HEK293T (cell line): ENCODE measurements around the gene RPL15.

Experiments
- ARNT ChIP-seq: fragments of 450-650 bp; IDR thresholded peaks from 2 replicates; pipeline ENCODE4 v1.6.1; 2017; ENCODE audit warnings: mild to moderate bottlenecking
- BHLHE40 ChIP-seq: fragments of 450-650 bp; IDR thresholded peaks from 2 replicates; pipeline ENCODE4 v1.6.1; 2016; ENCODE audit warnings: mild to moderate bottlenecking, moderate library complexity, borderline replicate concordance
- FOXA1 ChIP-seq: fragments of 450-650 bp; IDR thresholded peaks from 2 replicates; pipeline ENCODE4 v1.6.1; 2016; ENCODE audit warnings: mild to moderate bottlenecking
- FOXK2 ChIP-seq: fragments of 450-650 bp; IDR thresholded peaks from 2 replicates; pipeline ENCODE4 v1.6.1; 2016; ENCODE audit warnings: mild to moderate bottlenecking
- FOXM1 ChIP-seq: fragments of 450-650 bp; IDR thresholded peaks from 2 replicates; pipeline ENCODE4 v1.6.1; 2017; ENCODE audit warnings: mild to moderate bottlenecking, borderline replicate concordance
- LEF1 ChIP-seq: fragments of 450-650 bp; IDR thresholded peaks from 2 replicates; pipeline ENCODE4 v1.6.1; 2017; ENCODE audit warnings: mild to moderate bottlenecking, borderline replicate concordance
- SP1 ChIP-seq: fragments of 450-650 bp; IDR thresholded peaks from 2 replicates; pipeline ENCODE4 v1.6.1; 2017
- SUZ12 ChIP-seq: fragments of 450-650 bp; IDR thresholded peaks from 2 replicates; pipeline ENCODE4 v1.6.1; 2016; ENCODE audit warnings: mild to moderate bottlenecking
- TARDBP ChIP-seq: fragments of 450-650 bp; IDR thresholded peaks from 2 replicates; pipeline ENCODE4 v1.6.1; 2016

DNA sequence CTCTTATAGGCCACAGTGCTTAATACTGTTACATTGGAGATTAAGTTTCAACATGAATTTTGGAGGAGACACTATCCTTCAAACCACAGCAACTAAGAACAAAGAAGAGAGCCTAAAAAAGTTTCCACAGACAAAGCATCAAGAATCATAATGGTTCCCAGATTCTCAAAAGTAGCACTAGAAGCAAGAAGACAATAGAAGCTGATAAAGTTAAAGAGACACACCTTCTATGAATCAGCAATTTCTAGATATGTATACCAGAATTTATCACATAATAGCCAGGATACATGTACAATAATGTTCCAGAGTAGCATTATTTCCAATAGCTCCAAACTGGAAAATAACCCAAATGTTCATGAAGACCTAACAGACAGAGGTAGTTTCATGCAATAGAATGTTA is 12.4 kb upstream of the RPL15 start:
- TF ChIP-seq FOXM1 (no peak), SP1 (no peak), FOXK2 (no peak), ARNT (no peak), FOXA1 (no peak), LEF1 (no peak), BHLHE40 (no peak), SUZ12 (no peak), TARDBP (no peak)
